IPS DF 4.7 (cell line): Measurements from ENCODE around the gene C9orf85.
"Not testable (repeated sequence)": the region's sequence is repeated elsewhere in the genome, so short reads cannot be mapped to it uniquely, and the experiment has no call there.

Experiments
- DNase-seq: peaks from one replicate; pipeline ENCODE4 v3.0.0-alpha.2; 2013; ENCODE audit warnings: low spot score; ENCODE audit errors: extremely low read depth

Gene C9orf85

GRCh38 chr9:71941998-71942567, 30.6 kb downstream of the C9orf85 start:
- no peak for DNase-seq

DNA sequence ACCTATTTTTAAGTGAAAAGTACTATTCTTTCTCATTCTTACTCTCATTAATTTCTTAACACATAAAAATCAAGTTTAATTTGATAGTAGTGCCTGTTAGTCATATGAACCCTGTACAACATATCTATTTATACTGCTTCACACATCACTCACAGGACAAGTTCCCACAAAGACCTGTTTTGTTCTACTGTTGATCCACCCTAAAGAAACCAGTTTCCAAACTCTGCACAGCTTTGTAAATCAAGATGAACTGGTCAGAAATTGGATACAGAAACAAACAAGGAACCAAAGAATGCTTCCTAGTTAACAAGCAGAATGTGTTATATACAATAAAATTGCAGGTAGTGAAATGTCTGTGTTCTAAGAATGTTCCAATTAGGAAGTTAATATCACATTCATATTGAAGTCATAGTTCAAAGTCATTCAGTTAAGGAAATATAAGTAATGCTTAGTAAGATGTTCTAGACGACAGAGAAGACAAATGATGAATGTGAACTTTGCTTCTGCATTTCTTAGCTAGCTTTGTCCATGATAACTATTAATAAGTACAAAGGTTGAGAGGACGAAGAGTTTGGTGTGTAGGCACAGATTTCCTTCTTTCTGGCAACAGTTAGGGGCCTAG, 33.4 kb downstream of the C9orf85 start:
- no peak for DNase-seq

- not testable (repeated sequence) for DNase-seq
These were observed 43.2 kb downstream of the C9orf85 start for GRCh38 chr9:71954652-71955051.

GRCh38 chr9:71955300-71955915, 44.0 kb downstream of the C9orf85 start:
- DNase-seq = no peak

GRCh38 chr9:71962328-71962727, 50.9 kb downstream of the C9orf85 start:
- DNase-seq = no peak

GRCh38 chr9:71963471-71963996, 52.1 kb downstream of the C9orf85 start:
- not testable (repeated sequence) for DNase-seq

- DNase-seq = no peak
These were observed 54.0 kb downstream of the C9orf85 start for GRCh38 chr9:71965403-71965802.

GRCh38 chr9:71966601-71967000, 55.2 kb downstream of the C9orf85 start:
- DNase-seq = no peak

DNA sequence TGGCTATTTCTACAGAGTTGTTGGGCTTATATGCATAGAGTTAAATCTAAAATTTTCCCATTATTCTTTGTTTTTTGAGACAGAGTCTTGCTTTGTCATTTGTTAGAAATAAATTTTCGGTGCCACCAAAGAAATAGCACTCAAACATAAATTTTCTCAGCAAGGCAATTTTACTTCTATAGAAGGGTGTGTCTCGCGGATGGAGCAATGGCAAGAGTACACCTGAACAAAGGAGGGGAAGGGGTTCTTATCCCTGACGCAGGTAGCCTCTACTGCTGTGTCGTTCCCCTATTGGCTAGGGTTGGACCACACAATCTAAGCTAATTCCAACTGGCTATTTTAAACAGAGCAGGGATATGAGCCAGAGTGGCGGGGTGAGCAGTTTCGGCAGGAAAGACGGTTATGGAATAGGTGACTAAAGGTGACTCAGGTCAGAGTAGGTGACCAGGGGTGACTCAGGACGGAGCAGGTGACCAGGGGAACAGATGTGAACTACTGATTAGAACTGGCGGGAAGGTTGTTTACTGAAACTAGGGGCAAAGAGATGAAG, 57.2 kb downstream of the C9orf85 start:
- no peak for DNase-seq

DNA sequence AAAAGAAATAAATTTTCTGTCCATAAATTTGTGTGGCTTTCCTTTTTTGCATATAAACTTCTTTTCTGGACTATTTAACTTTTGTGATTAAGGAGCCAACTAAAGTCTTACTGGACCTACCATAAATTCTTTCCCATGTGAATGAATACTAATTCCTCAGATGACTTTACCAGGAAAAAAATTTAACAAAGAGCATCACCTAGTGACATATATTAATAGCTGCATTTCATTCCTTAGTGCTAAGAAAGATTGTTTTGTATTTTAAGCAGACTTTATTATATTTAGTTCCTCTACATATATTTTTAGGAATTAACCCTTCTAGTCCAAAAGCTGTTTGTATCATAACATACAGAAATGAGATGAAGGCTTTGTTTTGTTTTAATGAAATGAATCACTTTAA, 64.4 kb downstream of the C9orf85 start:
- no peak for DNase-seq

DNA sequence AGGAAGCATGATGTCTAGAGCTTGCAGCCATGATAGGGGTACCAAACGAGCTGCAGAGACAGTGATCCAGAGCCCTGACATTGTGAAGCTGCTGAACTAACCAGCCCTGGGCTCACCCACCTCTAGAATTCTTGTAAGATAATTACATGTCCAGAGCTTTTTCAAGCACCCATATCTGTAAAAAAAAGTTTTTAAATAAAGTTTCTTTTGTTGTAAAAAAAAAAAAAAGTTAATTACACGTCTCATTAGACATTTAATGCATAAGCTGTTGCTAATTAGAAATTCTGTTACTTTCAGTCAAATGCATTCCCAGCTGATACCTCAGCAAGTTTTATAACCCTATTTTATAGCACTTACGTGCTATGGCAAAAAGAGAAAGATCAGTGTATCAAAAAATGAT, 65.6 kb downstream of the C9orf85 start:
- DNase-seq = no peak

- no peak for DNase-seq
These were observed 69.1 kb downstream of the C9orf85 start for GRCh38 chr9:71980266-71981190.

DNA sequence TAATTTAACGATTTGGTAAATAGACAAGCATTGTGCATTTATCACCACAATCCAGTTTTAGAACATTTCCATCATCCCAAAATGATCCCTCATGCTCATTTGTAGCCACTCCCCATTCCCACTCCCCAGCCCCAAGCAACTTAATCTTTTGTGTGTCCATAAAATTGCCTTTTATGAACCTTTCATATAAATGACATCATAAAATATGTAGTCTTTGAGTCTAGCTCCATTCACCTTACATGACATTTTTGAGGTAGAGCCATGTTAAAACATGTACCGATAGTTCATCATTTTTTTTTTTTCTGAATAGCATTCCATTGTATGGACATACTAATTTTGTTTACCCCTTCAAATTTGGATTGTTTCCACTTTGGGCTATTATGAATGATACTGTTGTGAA, 70.5 kb downstream of the C9orf85 start:
- no peak for DNase-seq

- DNase-seq = no peak
These were observed 73.0 kb downstream of the C9orf85 start for GRCh38 chr9:71984403-71984802.

GRCh38 chr9:71984831-71985281, 73.4 kb downstream of the C9orf85 start:
- DNase-seq = no peak

GRCh38 chr9:71985297-71985911, 74.0 kb downstream of the C9orf85 start:
- peak; percentile 66 for DNase-seq

- no peak for DNase-seq
These were observed 75.5 kb downstream of the C9orf85 start for GRCh38 chr9:71986900-71987299.

- DNase-seq = no peak
These were observed 76.3 kb downstream of the C9orf85 start for GRCh38 chr9:71987471-71988371.

- no peak for DNase-seq
These were observed 79.0 kb downstream of the C9orf85 start for GRCh38 chr9:71990466-71990865.

GRCh38 chr9:72005451-72005850, 94.0 kb downstream of the C9orf85 start:
- no peak for DNase-seq
